Right lobe of liver (tissue), 4 donors: ENCODE measurements around the gene KRTAP10-4.

Source experiments
- POLR2A ChIP-seq: fragments of 450-650 bp; IDR thresholded peaks from one replicate; pipeline ENCODE4 v1.6.1; 2017; ENCODE audit warnings: antibody characterized with exemption, mild to moderate bottlenecking
- TF ChIP-seq, protein P1 (sequence below), 4 donors: fragments of 200-600 bp in 3 of 4; fragments of 450-650 bp in 1 of 4; IDR thresholded peaks; one replicate each; pipeline versions ENCODE4 v1.5.1 to v1.8.0; 2016 to 2022; ENCODE audit warnings: antibody characterized with exemption in 4 of 4, mild to moderate bottlenecking in 2 of 4
- donor health status: DM: no; HTN: no; CAD: no.
- donor health status: DM: no; HTN: no; CAD: no.
- donor health status: DM: no; HTN: yes; CAD: no.

DNA sequence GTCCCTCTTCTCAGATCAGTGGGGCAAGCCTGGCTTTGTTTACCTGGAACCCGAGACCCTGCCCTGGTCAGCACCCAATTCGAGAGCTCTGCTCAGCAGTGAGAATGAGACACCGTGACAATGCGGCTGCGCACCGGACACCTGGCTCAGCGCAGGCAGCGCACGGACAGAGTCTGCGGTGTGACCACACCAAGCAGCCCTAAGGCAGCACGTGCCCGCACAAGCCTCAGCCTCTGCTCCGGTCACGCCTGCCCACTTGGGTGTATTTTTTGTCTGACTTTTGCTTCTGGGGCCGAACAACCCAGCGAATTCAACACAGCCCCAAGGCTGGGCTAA, 43.0 kb downstream of the KRTAP10-4 start:
- TF ChIP-seq POLR2A, result no peak
- TF ChIP-seq, protein P1, sequence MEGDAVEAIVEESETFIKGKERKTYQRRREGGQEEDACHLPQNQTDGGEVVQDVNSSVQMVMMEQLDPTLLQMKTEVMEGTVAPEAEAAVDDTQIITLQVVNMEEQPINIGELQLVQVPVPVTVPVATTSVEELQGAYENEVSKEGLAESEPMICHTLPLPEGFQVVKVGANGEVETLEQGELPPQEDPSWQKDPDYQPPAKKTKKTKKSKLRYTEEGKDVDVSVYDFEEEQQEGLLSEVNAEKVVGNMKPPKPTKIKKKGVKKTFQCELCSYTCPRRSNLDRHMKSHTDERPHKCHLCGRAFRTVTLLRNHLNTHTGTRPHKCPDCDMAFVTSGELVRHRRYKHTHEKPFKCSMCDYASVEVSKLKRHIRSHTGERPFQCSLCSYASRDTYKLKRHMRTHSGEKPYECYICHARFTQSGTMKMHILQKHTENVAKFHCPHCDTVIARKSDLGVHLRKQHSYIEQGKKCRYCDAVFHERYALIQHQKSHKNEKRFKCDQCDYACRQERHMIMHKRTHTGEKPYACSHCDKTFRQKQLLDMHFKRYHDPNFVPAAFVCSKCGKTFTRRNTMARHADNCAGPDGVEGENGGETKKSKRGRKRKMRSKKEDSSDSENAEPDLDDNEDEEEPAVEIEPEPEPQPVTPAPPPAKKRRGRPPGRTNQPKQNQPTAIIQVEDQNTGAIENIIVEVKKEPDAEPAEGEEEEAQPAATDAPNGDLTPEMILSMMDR (IDR thresholded peaks at IDR 0.05), result no peak
